NCI-H1694 treated with DMSO at 0.1 percent for 48 hours (cell line): ENCODE results near the gene PPP1R9B.

Experiments used
- DNase-seq: peaks from one replicate; lab custom pipeline; 2025; lab: John Stamatoyannopoulos, UW

PPP1R9B gene

GRCh38 chr17:50153650-50154575 is 3.4 kb upstream of the PPP1R9B start:
- no peak for DNase-seq

GRCh38 chr17:50152736-50153135 is 2.3 kb upstream of the PPP1R9B start:
- no peak for DNase-seq

- DNase-seq: peak; percentile 73
These were observed 1.6 kb upstream of the PPP1R9B start for GRCh38 chr17:50151937-50152547.

- peak; percentile 62 for DNase-seq
These were observed 812 bp upstream of the PPP1R9B start for GRCh38 chr17:50151041-50151936.

GRCh38 chr17:50149417-50150353 is 792 bp downstream of the PPP1R9B start:
- no peak for DNase-seq

- no peak for DNase-seq
These were observed 1.4 kb downstream of the PPP1R9B start for GRCh38 chr17:50149091-50149416.

- no peak for DNase-seq
These were observed 2.0 kb downstream of the PPP1R9B start for GRCh38 chr17:50148226-50149090.

- no peak for DNase-seq
These were observed 2.6 kb downstream of the PPP1R9B start for GRCh38 chr17:50147841-50148225.

GRCh38 chr17:50146927-50147665 is 3.4 kb downstream of the PPP1R9B start:
- no peak for DNase-seq

GRCh38 chr17:50146230-50146926 is 4.1 kb downstream of the PPP1R9B start:
- no peak for DNase-seq

- DNase-seq: no peak
These were observed 4.8 kb downstream of the PPP1R9B start for GRCh38 chr17:50145532-50146229.

GRCh38 chr17:50144845-50145531 is 5.5 kb downstream of the PPP1R9B start:
- no peak for DNase-seq

GRCh38 chr17:50144355-50144754 is 6.1 kb downstream of the PPP1R9B start:
- DNase-seq: no peak

- DNase-seq: no peak
These were observed 6.9 kb downstream of the PPP1R9B start for GRCh38 chr17:50143461-50144176.

- no peak for DNase-seq
These were observed 8.7 kb downstream of the PPP1R9B start for GRCh38 chr17:50141745-50142110.

- no peak for DNase-seq
These were observed 9.3 kb downstream of the PPP1R9B start for GRCh38 chr17:50141026-50141744.
